ENCODE measurements around the gene NPIPB13.
"Not testable (repeated sequence)": the region's sequence is repeated elsewhere in the genome, so short reads cannot be mapped to it uniquely, and the experiment has no call there.

Gene NPIPB13

DNA sequence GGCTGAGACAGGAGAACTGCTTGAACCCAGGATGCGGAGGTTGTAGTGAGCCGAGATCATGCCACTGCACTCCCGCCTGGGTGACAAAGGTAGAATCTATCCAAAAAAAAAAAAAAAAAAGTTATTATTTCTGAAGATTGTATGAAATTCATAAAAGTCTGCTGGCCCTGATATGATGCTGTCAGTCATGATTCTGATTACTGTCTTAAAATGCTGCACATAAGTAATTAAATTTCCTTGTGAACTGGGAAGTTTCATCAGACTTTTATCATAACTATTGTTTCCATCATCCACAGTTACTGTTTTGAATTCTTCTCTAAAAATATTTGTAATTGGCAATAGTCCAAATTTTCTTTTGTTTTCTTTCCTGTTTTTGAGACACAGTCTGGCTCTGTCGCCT is at the start of gene NPIPB13:
TSS of gene NPIPB13 (minus strand) at position 101 of the 400 bp plus-strand sequence. CDS start 2,906 bp downstream, outside the sequence.
- DNase-seq, result not testable (repeated sequence)

- not testable (repeated sequence) for DNase-seq
Observed at GRCh38 chr16:30282357-30282756, 34.1 kb upstream of the NPIPB13 start.

DNA sequence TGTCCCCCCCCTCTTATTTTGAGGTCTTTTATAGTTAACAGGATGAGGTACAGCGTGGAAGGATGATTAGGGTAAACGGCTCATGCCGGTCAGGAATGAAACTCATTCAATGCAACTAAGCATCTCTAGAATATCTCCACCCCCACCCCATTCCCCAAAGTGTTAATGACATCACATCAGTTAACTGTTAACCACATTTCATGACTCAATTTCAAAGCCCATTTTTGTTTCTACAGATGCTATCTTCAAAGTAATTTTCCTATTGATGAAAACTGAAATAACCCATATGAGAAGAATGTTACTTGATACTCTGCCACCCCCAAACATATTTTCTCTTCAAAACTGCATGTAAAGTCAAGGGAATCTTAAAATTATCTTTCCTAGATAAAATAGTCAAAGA is 30.2 kb upstream of the NPIPB13 start:
- DNase-seq, result not testable (repeated sequence)

DNA sequence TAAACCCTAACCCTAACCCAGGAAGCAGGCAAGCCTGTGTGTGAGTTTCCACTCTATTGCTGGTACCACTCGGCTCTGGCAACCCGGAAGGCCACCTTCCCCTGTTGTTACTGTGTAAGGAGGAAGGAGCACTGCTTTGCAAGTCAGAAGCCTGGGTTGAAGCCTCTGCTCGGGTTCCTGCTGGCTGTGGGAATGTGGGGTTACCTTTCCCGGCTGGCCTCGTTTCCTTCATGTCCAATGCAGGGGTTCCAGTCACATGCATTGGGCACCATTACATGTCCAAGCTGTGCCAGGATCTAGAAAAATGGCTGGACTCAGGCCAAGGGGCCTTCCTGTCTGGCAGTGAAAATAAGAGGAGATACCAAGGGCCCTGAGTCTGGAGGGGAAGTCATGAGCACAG is 31.2 kb downstream of the NPIPB13 start:
- DNase-seq, result not testable (repeated sequence)

- not testable (repeated sequence) for DNase-seq
Observed at GRCh38 chr16:30211414-30211813, 36.9 kb downstream of the NPIPB13 start.

DNA sequence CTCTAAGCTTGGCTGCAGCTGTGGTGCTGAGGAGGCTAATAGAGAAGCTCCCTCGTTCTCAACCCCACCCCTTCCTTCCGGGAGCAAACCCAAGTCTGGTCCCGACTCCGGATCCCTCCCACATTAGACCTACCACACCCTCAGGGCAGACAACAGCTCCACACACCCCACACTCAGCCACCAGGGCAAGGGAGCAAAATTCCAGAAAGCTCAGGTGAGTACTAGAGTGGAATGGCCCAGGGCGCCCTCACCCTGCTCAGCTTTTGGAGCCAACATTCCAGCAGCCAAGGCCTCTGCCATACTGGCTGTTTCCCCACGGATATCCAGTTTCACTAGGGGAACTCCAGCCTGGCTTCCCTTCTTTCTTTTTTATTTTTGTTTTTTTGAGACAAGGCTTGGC is 39.2 kb downstream of the NPIPB13 start:
- not testable (repeated sequence) for DNase-seq

- DNase-seq, result not testable (repeated sequence)
Observed at GRCh38 chr16:30207063-30207704, 41.1 kb downstream of the NPIPB13 start.

- not testable (repeated sequence) for DNase-seq
Observed at GRCh38 chr16:30206252-30206651, 42.0 kb downstream of the NPIPB13 start.

- not testable (repeated sequence) for DNase-seq
Observed at GRCh38 chr16:30205541-30206236, 42.6 kb downstream of the NPIPB13 start.

- not testable (repeated sequence) for DNase-seq
Observed at GRCh38 chr16:30199608-30200343, 48.5 kb downstream of the NPIPB13 start.

- DNase-seq, result not testable (repeated sequence)
Observed at GRCh38 chr16:30199049-30199448, 49.2 kb downstream of the NPIPB13 start, which contains the start of gene SULT1A3. SULT1A3 (plus strand) TSS chr16:30199255; CDS start chr16:30200729, 1,474 bp downstream.
